Kidney (tissue), 14 donors: Measurements from ENCODE around the gene DTX3. TPM values are rescaled to one million over a fixed set of nuclear protein-coding genes. Genes with fewer than 3 reads are reported as not detected.

Source experiments
- DNase-seq, 5 donors: peaks; one replicate each; pipeline ENCODE4 v3.0.0-alpha.2; 2013 to 2020
- FAIRE-seq: peaks from 2 replicates; lab custom pipeline; 2012; peaks lifted over from hg19 to GRCh38; lab: Jason Lieb, UNC
- H3K27ac ChIP-seq, 2 donors: one replicate each; pipeline ENCODE4 v1.7.0; 2013; ENCODE audit warnings: low read depth in 2 of 2, low read length in 2 of 2, inconsistent platforms in 1 of 2
- H3K27me3 ChIP-seq: one replicate; pipeline ENCODE4 v1.7.1; 2013; ENCODE audit warnings: low read length, inconsistent platforms; ENCODE audit not compliant: control insufficient read depth, insufficient read depth
- H3K36me3 ChIP-seq, 3 donors: one replicate each; pipeline versions ENCODE4 v1.7.0 to v1.7.1; 2013; ENCODE audit warnings: low read length in 3 of 3, control low read depth in 1 of 3, inconsistent platforms in 1 of 3; ENCODE audit not compliant: insufficient read depth in 3 of 3, control insufficient read depth in 2 of 3
- H3K4me1 ChIP-seq, 3 donors: one replicate each; pipeline versions ENCODE4 v1.7.0 to v1.7.1; 2013; ENCODE audit warnings: low read length in 3 of 3, inconsistent platforms in 1 of 3, low read depth in 1 of 3; ENCODE audit not compliant: control insufficient read depth in 2 of 3, insufficient read depth in 2 of 3
- H3K4me3 ChIP-seq, 3 donors: one replicate each; pipeline versions ENCODE4 v1.7.0 to v1.8.1; 2013; ENCODE audit warnings: low read length in 3 of 3, control low read depth in 1 of 3, inconsistent platforms in 1 of 3
- H3K9ac ChIP-seq, 3 donors: one replicate each; pipeline versions ENCODE4 v1.7.0 to v1.7.1; 2013; ENCODE audit warnings: low read length in 3 of 3, control low read depth in 1 of 3, inconsistent platforms in 1 of 3
- H3K9me3 ChIP-seq, 3 donors: one replicate each; pipeline versions ENCODE4 v1.7.0 to v1.7.1; 2013; ENCODE audit warnings: low read length in 3 of 3, control low read depth in 1 of 3, inconsistent platforms in 1 of 3; ENCODE audit not compliant: control insufficient read depth in 2 of 3, insufficient read depth in 1 of 3
- CTCF ChIP-seq: IDR thresholded peaks from 3 replicates; pipeline ENCODE4 v1.5.1; 2012; ENCODE audit warnings: mild to moderate bottlenecking, moderate library complexity, borderline replicate concordance; ENCODE audit not compliant: insufficient read depth; ENCODE audit errors: extremely low read depth
- intact Hi-C: fragments of 100-400 bp; cut with DNase I; formaldehyde crosslinking; loops from one replicate; pipeline ENCODE4 v1.11.1; 2022
- polyA plus RNA-seq: library from polyadenylated mRNA; stranded (reverse); fragments of 350-450 nt; fragmentation: Illumina TruSeq; extraction: RNeasy Lipid Tissue Mini Kit (QIAGEN cat#74804); gene quantifications from one replicate; pipeline ENCODE4 v1.2.3, GENCODE V29; 2014; ENCODE audit warnings: low read depth, low replicate concordance; ENCODE audit not compliant: insufficient read depth
- total RNA-seq: library from RNA; stranded (reverse); fragmentation: NEBNext Ultra II Directional; extraction: Animal tissue kit (Norgen Biotek cat#: 25700); gene quantifications from one replicate; pipeline ENCODE4 v1.2.1, GENCODE V29; 2021
- donor health status: control.
- donor health status: control.
- donor health status: control.
- donor health status: control.
- donor health status: control.
- donor health status: DM: yes; HTN: yes; CAD: no.
- donor health status: Normal renal cell carcinoma (clear cell type).

DTX3 gene
- total and polyA plus RNA-seq, 2 donors from 2014 or later, result 34.5 to 41.2 TPM

GRCh38 chr12:57621497-57622292 lies 17.1 kb downstream of the DTX3 start:
- DNase-seq (peak; percentile 69 to 84 (median 75)), FAIRE-seq (no peak)
- peak; percentile 80 for TF ChIP-seq CTCF
- Histone ChIP-seq H3K36me3 (no peaks in the 10 kb centered on the region), H3K4me3 (peak overlapping the region in 2 of 3 donors; percentile 30 to 58), H3K9me3 (no peaks in the 10 kb centered on the region), H3K27me3 (peaks cover 39% of the 10 kb centered on the region), H3K4me1 (peaks cover 0 to 16% (median 5%) of the 10 kb centered on the region in 3 donors), H3K9ac (no peak overlapping the region), H3K27ac (no peak overlapping the region)
- intact Hi-C loops, result loop anchor here (5.0 kb wide), 1 partner anchor 39 kb away; no protein-coding TSS in a partner anchor

- intact Hi-C loops, result loop anchor here (5.0 kb wide), 1 partner anchor 40 kb away; no protein-coding TSS in a partner anchor
- TF ChIP-seq CTCF, result no peak
- no peak overlapping the region for H3K27ac ChIP-seq
- FAIRE-seq (no peak), DNase-seq (peak in 1 of 5 donors; percentile 28)
- H3K4me3 ChIP-seq, result no peak overlapping the region
- no peaks in the 10 kb centered on the region for H3K9me3 ChIP-seq
- no peak overlapping the region for H3K9ac ChIP-seq
- no peaks in the 10 kb centered on the region for H3K36me3 ChIP-seq
- H3K4me1 ChIP-seq, result peaks cover 0 to 16% (median 5%) of the 10 kb centered on the region in 3 donors
- peaks cover 44% of the 10 kb centered on the region for H3K27me3 ChIP-seq
These were observed 17.9 kb downstream of the DTX3 start for GRCh38 chr12:57622293-57623245.

DNA sequence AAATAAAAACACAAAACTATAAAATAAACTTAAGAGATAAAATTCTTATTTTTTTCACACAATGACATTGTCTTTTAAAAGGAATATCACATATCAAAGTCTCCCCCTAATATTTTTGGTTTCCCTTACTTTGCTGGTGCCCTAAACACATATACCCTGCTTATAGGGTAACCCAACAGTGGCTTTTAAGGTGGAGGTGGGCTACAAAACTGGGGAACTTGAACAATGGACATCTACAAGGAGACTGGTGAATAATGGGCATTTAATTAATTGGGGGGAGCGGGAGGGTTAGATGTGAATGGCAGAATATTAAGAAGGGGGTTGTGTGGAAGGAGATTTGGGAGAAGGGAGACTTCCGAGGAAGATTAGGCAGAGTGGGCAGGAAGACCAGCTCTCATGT lies 18.8 kb downstream of the DTX3 start:
- Histone ChIP-seq H3K4me3 (no peak overlapping the region), H3K36me3 (no peaks in the 10 kb centered on the region), H3K27me3 (peaks cover 51% of the 10 kb centered on the region), H3K9me3 (no peaks in the 10 kb centered on the region), H3K4me1 (peaks cover 0 to 19% (median 5%) of the 10 kb centered on the region in 3 donors), H3K9ac (no peak overlapping the region), H3K27ac (no peak overlapping the region)
- intact Hi-C loops, result loop anchor here (5.0 kb wide), 1 partner anchor 41 kb away; no protein-coding TSS in a partner anchor
- TF ChIP-seq CTCF, result no peak
- DNase-seq (no peak), FAIRE-seq (no peak)
